GM19240 (cell line): ENCODE data around the gene CWF19L2.
"Not testable (repeated sequence)": the region's sequence is repeated elsewhere in the genome, so short reads cannot be mapped to it uniquely, and the experiment has no call there.

ENCODE experiments used
- DNase-seq: peaks from one replicate; pipeline ENCODE4 v3.0.0; 2011; ENCODE audit warnings: low spot score; ENCODE audit not compliant: insufficient read length

CWF19L2 gene

DNA sequence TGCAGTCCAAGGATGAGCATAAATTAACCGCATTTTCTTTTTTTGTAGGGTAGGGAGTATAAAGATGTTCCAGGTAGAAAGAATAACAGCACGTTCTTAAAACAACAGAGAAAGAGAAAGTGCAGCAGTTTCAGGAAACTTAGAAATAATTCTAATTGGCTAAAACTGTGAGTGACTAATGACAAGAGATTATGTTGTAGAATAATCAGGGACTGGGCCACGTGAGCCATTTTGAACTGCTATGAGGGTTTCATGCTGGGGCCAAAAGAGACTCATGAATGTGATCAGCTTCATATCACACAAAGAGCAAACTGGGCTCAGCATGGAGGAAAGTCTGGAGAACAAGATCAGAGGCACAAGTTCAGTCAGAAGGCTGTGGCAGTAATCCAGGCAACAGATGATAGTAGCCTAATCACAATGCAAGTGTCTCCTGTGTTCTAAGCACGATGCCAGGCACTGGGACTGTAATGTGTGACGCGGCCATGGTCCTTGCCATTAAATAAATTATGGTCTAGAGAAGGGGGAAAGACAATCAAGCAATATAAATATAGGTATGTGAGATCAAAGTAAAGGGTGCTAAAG, 17.9 kb downstream of the CWF19L2 start:
- DNase-seq, result no peak

DNA sequence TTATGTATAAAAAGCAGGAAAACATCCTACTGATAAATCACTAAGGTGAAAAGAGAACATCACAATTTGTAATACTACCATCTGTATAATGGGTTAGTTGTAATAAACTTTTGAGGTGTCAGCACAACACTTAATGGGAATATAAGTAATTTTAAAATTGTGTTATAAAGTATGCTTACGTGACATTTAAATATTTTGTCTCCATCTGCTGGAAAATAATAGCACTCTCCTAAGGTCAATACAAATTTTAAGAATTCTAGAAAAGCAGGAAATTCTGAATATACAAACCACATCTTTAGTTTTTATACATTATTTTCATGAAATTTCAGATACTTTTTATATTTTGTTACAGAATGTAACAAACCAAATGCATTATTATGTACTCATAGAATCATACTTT, 19.5 kb downstream of the CWF19L2 start:
- DNase-seq, result no peak

DNA sequence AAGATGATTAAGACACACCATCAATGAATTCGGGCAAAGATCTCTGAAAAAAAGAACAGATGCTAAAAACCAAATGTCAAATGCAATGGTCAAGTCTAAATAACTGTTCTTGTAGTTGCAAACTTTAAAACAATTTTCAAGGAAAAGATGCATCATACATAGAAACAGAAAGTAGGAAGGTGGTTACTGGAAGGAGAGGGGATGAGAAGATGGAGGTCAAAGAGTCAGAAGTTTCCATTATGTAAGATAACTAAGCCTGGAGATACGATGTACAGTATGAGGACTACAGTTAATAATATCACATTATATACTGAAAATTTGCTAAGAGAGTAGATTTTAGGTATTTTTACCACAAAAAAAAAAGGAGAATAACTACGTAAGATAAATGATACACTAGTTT, 27.1 kb downstream of the CWF19L2 start:
- DNase-seq, result no peak

DNA sequence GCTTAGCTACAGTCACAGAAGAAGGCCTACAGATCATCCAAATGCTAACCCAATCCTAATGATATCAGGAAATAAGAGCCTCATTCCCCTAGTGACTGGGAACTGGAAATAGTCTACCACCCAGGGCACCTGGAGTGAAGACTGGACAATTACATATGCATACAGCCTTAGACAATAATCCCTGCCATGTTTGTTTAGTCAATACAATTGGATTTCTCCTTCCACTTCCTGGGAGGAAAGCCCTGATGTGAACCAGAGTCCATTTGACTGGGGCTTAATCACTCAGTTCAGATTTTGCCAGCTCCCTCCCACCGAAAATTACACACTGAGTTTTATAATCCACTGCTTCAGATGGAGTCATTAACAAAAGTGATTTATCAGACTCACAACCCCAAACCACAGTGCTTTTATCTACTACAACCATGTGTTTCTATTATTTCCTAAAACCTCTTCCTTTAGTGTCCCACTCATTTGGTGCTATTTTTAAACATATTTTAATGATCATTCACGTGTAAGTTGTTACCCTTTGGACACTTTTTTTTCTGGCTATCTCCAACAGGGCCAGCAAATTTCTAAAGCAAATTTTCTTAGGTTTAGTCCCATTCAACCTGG, 29.9 kb downstream of the CWF19L2 start:
- DNase-seq, result no peak

GRCh38 chr11:107413352-107413751, 44.3 kb downstream of the CWF19L2 start:
- DNase-seq, result no peak

DNA sequence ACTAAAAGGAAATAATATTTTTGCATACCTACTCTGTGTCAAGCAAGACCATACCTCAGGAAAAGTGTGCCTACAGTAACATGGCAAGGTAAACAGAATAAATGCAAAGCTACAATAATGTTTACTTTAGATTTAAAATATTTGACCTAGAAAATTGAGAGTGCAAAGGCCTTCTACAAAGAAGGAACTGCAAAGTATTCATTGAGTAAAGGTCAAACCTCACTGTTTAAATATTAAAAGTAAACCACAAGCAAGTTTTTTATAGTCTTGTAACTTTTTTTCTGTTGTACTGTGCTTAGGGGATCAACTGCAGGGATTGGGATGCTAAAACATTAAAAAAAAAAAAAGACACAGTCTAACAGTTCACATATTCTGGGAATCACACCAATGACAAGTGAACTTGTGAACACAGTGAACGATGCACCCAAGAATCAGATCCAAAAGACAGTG, 48.8 kb downstream of the CWF19L2 start:
- no peak for DNase-seq

- no peak for DNase-seq
Measured at GRCh38 chr11:107405260-107405659, 52.4 kb downstream of the CWF19L2 start.

DNA sequence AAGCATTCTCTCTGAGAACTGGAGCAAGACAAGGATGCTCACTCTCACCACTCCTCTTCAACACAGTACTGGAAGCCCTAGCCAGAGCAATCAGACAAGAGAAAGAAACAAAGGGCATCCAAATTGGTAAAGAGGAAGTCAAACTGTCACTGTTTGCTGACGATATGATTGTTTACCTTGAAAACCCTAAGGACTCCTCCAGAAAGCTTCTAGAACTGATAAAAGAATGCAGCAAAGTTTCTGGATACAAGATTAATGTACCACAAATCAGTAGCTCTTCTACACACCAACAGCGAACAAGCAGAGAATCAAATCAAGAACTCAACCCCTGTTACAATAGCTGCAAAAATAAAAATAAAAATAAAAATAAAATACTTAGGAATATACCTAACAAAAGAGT, 56.5 kb downstream of the CWF19L2 start:
- not testable (repeated sequence) for DNase-seq

DNA sequence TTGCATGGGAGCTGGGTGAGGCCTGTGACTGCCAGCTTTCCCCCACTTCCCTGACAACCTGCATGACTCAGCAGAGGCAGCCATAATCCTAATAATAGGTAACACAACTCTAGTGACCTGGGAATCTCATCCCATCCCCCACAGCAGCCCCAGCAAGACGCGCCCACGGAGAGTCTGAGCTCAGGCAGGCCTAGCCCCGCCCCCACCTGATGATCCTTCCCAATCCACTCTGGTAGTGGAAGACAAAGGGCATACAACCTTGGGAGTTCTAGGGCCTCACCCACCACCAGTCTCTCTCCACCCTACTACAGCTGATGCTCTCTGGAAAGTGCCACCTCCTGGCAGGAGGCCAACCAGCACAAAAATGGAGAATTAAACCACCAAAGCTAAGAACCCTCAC, 60.3 kb downstream of the CWF19L2 start:
- DNase-seq, result no peak

- DNase-seq, result no peak
Measured at GRCh38 chr11:107392611-107393010, 65.0 kb downstream of the CWF19L2 start.

DNA sequence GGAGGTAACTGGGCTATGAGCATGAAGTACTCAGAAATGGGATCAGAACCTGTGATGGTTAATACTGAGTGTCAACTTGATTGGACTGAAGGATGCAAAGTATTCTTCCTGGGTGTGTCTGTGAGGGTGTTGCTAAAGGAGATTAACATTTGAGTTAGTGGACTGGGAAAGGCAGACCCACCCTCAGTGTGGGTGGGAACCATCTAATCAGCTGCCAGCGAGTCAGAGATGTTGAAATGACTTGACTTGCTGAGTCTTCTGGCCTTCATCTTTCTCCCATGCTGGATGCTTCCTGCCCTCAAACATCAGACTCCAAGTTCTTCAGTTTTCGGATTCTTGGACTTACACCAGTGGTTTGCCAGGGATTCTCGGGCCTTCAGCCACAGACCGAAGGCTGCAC, 66.9 kb downstream of the CWF19L2 start:
- DNase-seq, result not testable (repeated sequence)

DNA sequence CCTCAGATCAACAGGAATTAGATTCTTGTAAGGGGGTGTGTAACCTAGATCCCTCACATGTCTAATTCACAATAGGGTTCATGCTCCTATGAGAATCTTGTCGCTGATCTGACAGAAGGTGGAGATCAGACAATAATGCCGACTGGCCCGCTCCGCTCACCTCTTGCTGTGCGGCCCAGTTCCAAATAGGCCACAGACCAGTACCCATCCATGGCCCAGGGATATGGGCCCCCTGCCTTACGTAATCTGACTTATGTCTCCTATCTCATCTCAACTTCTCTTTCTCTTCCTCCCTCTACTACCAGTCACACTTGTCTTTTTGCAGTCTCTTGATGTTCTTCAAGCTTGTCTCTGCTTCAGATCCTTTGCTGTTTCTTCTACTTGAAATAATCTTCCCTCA, 70.0 kb downstream of the CWF19L2 start:
- DNase-seq, result no peak

GRCh38 chr11:107385361-107385981, 72.2 kb downstream of the CWF19L2 start:
- DNase-seq, result no peak

- DNase-seq, result no peak
Measured at GRCh38 chr11:107384144-107384852, 73.3 kb downstream of the CWF19L2 start.

DNA sequence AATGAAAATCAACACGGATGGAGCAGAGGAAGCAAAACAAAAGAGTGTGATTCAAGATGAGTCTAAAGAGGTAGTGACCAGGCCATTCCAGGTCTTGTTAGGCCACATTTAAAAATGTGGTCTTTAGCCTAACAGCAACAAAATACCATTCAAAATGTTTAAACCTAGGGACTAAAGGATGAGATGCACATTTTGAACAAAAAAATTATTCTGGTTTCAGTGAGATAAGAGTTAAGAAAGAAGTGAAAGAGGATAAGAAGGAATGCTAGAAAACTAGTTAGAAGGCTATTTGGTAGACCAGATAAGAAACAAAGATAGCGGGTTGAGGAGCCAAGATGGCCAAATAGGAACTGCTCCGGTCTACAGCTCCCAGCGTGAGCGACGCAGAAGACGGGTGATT, 85.2 kb downstream of the CWF19L2 start:
- no peak for DNase-seq

DNA sequence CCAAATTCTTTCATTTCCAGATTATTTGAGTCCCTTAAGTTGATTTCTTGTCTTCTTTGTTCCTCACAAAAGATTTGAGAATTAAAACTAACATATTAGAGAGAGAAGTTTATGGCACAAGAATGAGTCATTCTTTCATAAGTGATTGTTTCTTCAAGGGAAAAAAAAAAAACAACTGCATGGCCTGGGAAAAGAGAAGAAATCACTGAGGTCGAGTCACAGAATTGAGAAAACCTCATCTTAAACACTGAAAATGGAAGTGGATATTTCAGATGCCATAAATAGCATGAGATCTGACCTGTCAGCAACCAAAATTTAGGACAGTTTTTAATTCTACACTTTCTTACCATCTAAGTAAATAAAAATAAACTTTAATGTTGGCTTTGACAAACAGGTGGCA, 87.2 kb downstream of the CWF19L2 start:
- DNase-seq, result no peak

GRCh38 chr11:107359701-107360100, 97.9 kb downstream of the CWF19L2 start:
- no peak for DNase-seq

DNA sequence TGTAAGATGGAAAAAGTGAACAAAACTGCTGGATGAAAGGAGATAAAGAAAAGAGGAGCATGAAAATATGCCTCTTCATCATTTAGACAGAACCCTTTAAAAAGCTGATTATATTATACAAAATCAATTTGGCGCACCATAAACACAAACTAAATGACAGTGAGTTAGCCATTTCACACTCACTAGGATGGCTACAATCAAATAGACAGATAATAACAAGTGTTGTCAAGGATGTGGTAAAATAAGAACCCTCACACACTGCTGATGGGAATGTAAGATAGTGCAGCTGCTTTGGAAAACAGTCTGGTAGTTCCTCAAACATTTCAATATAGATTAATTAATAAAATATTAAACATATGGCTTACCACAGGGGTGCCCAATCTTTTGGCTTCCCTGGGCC, 99.7 kb downstream of the CWF19L2 start:
- DNase-seq, result no peak

GRCh38 chr11:107354780-107355179, 102.8 kb downstream of the CWF19L2 start:
- no peak for DNase-seq

DNA sequence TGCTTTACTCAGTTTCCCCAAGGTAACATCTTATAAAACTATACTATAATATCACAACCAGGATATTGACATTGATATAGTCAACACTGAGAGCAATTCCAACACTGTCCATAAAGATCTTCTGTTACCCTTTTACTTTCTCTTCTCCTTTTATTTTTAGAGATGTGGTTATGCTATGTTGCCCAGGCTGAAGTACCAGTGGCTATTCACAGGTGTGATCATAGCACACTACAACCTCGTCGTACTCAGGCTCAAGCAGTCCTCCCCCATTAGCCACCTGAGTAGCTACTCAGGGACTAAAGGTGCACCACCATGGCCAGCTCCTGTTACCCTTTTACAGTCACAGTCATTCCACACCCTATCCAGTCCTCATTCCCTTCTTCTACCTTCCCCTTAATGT, 119.7 kb downstream of the CWF19L2 start:
- DNase-seq, result no peak

- DNase-seq, result no peak
Measured at GRCh38 chr11:107331728-107332127, 125.9 kb downstream of the CWF19L2 start.

DNA sequence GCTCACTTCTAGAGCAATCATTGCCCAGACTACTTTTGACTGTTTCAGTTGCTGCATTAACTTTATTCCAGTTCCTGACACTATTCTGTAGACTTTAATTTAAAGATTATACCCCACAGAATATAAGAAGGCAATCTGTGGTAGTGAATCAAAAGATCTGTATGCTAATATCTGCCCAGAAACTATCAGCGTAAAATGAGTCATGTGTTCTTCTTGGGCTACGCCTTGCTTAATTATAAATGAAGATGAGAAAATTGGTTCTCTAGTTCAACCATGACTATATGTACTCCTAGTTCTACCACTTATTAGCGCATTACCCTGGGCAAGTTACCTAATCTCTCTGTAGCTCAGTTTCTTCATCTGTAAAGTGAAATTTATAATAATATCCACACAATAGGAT, 128.5 kb downstream of the CWF19L2 start:
- no peak for DNase-seq
